Peyer's patch (tissue), 4 donors: Measurements from ENCODE around the gene PNPLA3. TPM values are rescaled to one million over a fixed set of nuclear protein-coding genes. Genes with fewer than 3 reads are reported as not detected.

ENCODE experiments used
- DNase-seq, 3 donors: peaks; one replicate each; pipeline ENCODE4 v3.0.0-alpha.2; 2017 to 2019
- H3K27ac ChIP-seq, 4 donors: fragments of 200-600 bp; sonication (generic); one replicate each; pipeline ENCODE4 v1.5.1; 2016 to 2019
- H3K27me3 ChIP-seq, 2 donors: fragments of 200-600 bp; sonication (generic); one replicate each; pipeline ENCODE4 v1.5.1; 2019
- H3K36me3 ChIP-seq, 3 donors: fragments of 200-600 bp; sonication (generic); one replicate each; pipeline ENCODE4 v1.5.1; 2016 to 2019
- H3K4me1 ChIP-seq, 4 donors: fragments of 200-600 bp; sonication (generic); one replicate each; pipeline ENCODE4 v1.5.1; 2016 to 2019
- H3K4me3 ChIP-seq, 4 donors: fragments of 200-600 bp; sonication (generic); 1 replicate in 3 of 4; 2 replicates in 1 of 4; pipeline ENCODE4 v1.5.1; 2016 to 2019; ENCODE audit warnings: mild to moderate bottlenecking in 1 of 4
- H3K9me3 ChIP-seq, 4 donors: fragments of 200-600 bp; sonication (generic); one replicate each; pipeline ENCODE4 v1.5.1; 2016 to 2019; ENCODE audit warnings: mild to moderate bottlenecking in 1 of 4
- POLR2A ChIP-seq, 2 donors: fragments of 450-650 bp; IDR thresholded peaks; one replicate each; pipeline ENCODE4 v1.5.1; 2017; ENCODE audit warnings: antibody characterized with exemption in 2 of 2, mild to moderate bottlenecking in 2 of 2, moderate library complexity in 2 of 2
- total RNA-seq, 4 donors: library from RNA; depleted of rRNA; stranded (reverse); fragments of >200 nt; gene quantifications; one replicate each; pipeline ENCODE4 v1.1.0, GENCODE V29; 2016
- TF ChIP-seq, protein P1 (sequence below), 6 experiments: fragments of 450-650 bp in 4 of 6; fragments of 200-600 bp in 2 of 6; sonication (generic) in 1 of 6; IDR thresholded peaks; one replicate each; pipeline ENCODE4 v1.5.1; 2017 to 2019; ENCODE audit warnings: antibody characterized with exemption in 6 of 6, mild to moderate bottlenecking in 3 of 6, moderate library complexity in 1 of 6

The PNPLA3 gene
- total RNA-seq, 4 donors from 2014 or later = 0.80 to 6.6 (median 2.5) TPM

DNA sequence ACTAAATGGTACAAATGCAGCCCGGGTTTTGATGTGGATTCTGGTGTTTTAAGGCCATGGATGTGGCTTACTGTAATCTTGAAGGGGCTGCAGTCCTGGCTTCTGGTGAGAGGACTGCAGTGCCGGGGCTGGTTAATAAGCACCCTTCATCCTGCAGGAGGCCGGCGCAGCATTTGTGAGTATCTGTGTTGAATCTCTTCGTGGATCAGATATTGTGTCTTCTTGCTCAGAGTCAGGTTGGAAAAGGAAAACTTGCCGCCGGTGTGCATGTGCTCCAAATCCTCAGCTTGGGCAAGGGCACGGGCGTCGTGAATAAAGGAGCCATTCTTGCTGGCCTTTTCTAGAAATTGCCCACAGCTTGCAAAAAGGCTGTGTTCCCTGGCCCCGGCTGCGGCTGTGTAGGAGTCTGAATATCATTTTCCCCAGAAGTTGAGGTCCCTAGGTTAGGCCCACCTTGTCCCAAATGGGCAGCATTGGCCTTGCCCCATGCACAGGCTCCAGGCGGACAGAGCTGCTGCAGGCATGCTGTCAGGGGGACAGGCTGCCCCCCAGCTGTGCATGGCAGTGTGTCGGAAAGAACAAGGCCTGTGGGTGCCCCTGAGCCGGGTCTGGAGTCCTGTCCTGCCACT, 71.6 kb downstream of the PNPLA3 start:
- H3K27me3 ChIP-seq = no peaks in the 10 kb centered on the region
- H3K36me3 ChIP-seq = peaks cover 0 to 79% (median 0%) of the 10 kb centered on the region in 3 donors
- TF ChIP-seq, protein P1, sequence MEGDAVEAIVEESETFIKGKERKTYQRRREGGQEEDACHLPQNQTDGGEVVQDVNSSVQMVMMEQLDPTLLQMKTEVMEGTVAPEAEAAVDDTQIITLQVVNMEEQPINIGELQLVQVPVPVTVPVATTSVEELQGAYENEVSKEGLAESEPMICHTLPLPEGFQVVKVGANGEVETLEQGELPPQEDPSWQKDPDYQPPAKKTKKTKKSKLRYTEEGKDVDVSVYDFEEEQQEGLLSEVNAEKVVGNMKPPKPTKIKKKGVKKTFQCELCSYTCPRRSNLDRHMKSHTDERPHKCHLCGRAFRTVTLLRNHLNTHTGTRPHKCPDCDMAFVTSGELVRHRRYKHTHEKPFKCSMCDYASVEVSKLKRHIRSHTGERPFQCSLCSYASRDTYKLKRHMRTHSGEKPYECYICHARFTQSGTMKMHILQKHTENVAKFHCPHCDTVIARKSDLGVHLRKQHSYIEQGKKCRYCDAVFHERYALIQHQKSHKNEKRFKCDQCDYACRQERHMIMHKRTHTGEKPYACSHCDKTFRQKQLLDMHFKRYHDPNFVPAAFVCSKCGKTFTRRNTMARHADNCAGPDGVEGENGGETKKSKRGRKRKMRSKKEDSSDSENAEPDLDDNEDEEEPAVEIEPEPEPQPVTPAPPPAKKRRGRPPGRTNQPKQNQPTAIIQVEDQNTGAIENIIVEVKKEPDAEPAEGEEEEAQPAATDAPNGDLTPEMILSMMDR (IDR thresholded peaks at IDR 0.05) = no peak
- TF ChIP-seq POLR2A (IDR thresholded peaks at IDR 0.05) = no peak
- peak overlapping the region in 1 of 4 donors; percentile 45 for H3K4me3 ChIP-seq
- peaks cover 0 to 4% (median 0%) of the 10 kb centered on the region in 4 donors for H3K4me1 ChIP-seq
- DNase-seq = peak in 1 of 3 donors; percentile 40
- peak overlapping the region in 2 of 4 donors; percentile 46 to 79 for H3K27ac ChIP-seq
- no peaks in the 10 kb centered on the region for H3K9me3 ChIP-seq

DNA sequence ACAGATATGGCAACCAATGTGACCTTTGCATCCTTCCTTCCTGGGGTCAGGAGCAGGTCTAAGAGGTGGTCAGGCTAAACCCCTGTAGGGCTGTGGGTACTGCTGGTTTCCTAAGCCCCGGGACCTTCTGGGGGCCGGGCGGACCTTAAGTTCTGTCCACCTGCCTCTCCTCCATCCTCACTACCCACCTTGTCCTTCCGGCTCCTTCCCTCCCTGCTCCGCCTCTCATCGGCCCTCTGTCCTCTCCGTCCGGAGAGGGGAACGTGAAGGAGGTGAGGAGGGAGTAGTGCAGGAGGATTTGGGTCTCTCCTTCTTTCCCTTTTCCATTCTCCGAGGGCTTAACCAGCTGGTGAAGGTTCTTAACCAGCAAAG, 72.2 kb downstream of the PNPLA3 start:
- no peak for TF ChIP-seq POLR2A (IDR thresholded peaks at IDR 0.05)
- TF ChIP-seq, protein P1 (IDR thresholded peaks at IDR 0.05) = no peak
- H3K27ac ChIP-seq = peak overlapping the region; percentile 26 to 79 (median 42)
- no peaks in the 10 kb centered on the region for H3K9me3 ChIP-seq
- no peak for DNase-seq
- peaks cover 0 to 4% (median 0%) of the 10 kb centered on the region in 4 donors for H3K4me1 ChIP-seq
- no peaks in the 10 kb centered on the region for H3K27me3 ChIP-seq
- peak overlapping the region; percentile 31 to 45 (median 35) for H3K4me3 ChIP-seq
- H3K36me3 ChIP-seq = peaks cover 0 to 73% (median 0%) of the 10 kb centered on the region in 3 donors

DNA sequence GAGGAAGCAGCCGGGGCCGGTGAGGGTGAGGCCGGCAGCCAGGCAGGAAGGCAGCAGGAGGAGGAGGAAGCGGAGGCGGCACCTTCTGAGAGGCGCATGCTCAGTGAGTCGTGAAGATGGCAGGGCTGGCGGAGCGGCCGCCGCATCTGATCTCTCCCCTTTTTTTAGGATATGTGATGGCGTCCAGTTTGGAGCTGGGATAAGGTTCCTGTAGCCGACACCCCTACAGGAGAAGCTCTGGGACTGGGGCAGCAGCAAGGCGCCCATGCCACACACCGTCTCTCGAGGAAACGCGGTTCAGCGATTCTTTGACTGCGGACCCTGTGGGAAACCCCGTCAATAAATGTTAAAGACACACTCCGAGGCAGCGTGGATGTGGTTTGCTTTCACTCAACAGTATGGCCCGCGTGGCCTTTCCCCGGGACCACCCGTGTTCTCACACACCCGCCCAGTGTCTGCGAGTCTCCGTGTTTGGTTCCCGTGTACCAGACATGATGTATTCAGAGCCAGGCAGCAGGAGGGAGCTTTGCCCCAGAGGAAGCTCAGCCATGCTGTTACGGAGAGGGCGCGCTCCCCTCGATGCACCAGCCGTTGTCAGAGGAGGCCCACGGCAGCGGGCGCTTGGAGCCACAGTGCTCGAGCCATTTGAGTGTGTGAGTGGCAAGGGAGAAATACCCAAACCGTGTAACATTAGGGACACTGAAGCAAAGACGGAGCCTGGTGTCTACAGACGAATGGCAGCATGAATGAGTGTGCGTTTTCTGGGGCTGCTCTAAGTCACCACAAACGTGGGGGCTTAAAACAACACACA, 72.8 kb downstream of the PNPLA3 start:
- H3K4me3 ChIP-seq = peak overlapping the region; percentile 31 to 45 (median 35)
- peaks cover 0 to 68% (median 0%) of the 10 kb centered on the region in 3 donors for H3K36me3 ChIP-seq
- TF ChIP-seq, protein P1 (IDR thresholded peaks at IDR 0.05) = no peak
- TF ChIP-seq POLR2A (IDR thresholded peaks at IDR 0.05) = no peak
- peaks cover 0 to 4% (median 0%) of the 10 kb centered on the region in 4 donors for H3K4me1 ChIP-seq
- peak overlapping the region; percentile 26 to 79 (median 42) for H3K27ac ChIP-seq
- no peaks in the 10 kb centered on the region for H3K9me3 ChIP-seq
- no peaks in the 10 kb centered on the region for H3K27me3 ChIP-seq
- peak; percentile 55 to 88 (median 83) for DNase-seq

DNA sequence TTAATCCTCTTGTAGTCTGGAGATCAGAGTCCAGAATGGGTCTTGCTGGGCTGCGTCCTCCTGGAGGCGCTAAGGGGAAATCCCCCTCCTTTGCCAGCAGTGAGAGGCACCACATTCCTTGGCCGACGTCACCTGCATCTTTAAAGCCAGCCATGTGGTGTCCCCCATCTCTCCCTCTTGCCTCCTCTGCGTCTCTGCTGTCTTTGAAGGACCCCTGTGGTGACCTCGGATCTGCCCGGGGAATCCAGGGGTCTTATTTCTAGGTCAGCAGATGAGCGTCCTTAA, 73.3 kb downstream of the PNPLA3 start:
- DNase-seq = peak in 1 of 3 donors; percentile 27
- H3K9me3 ChIP-seq = no peaks in the 10 kb centered on the region
- no peak for TF ChIP-seq POLR2A (IDR thresholded peaks at IDR 0.05)
- TF ChIP-seq, protein P1 (IDR thresholded peaks at IDR 0.05) = no peak
- H3K4me3 ChIP-seq = no peak overlapping the region
- H3K27me3 ChIP-seq = no peaks in the 10 kb centered on the region
- H3K36me3 ChIP-seq = peaks cover 0 to 63% (median 0%) of the 10 kb centered on the region in 3 donors
- peaks cover 0 to 4% (median 0%) of the 10 kb centered on the region in 4 donors for H3K4me1 ChIP-seq
- H3K27ac ChIP-seq = no peak overlapping the region

Other genes starting within 250 kb of the PNPLA3 start
- 1 to 10 TPM in 1 of 4 donors, under 1 TPM in 2, not detected in 1; 0.35 to 4.4 (median 0.94) TPM for gene EFCAB6, start 111.5 kb upstream of the PNPLA3 start, total RNA-seq
- under 1 TPM in 3 of 4 donors, not detected in 1; 0.27 to 0.53 (median 0.47) TPM for gene SULT4A1, start 61.3 kb upstream of the PNPLA3 start, total RNA-seq
- gene PNPLA5, start 31.8 kb upstream of the PNPLA3 start, total RNA-seq = not detected
- gene SAMM50, start 31.6 kb downstream of the PNPLA3 start, total RNA-seq = 10 to 100 TPM; 26.4 to 39.8 (median 34.1) TPM
- gene PARVB, start 100.5 kb downstream of the PNPLA3 start, total RNA-seq = 10 to 100 TPM in 1 of 4 donors, 1 to 10 TPM in 3; 1.8 to 71.8 (median 7.7) TPM